ENCODE data around the gene SETD4.

GRCh38 chr21:36005018-36005417, 55.3 kb downstream of the SETD4 start:
- no peak for TF ChIP-seq POLR2A (IDR thresholded peaks at IDR 0.05; ENCODE audit: low read depth, low read length)
- no peak for TF ChIP-seq CTCF (conservative IDR thresholded peaks at IDR 0.05; ENCODE audit: low read depth, low read length)
- no peak for TF ChIP-seq BHLHE40 (IDR thresholded peaks at IDR 0.05; ENCODE audit: low read depth, low read length)
- no peak for TF ChIP-seq RAD21 (IDR thresholded peaks at IDR 0.05; ENCODE audit: low read length)
- no peak for TF ChIP-seq RFX5 (IDR thresholded peaks at IDR 0.05; ENCODE audit: low read depth, low read length)
- TF ChIP-seq USF2 (IDR thresholded peaks at IDR 0.05; ENCODE audit: low read depth, low read length): no peak
- no peak for TF ChIP-seq SMC3 (IDR thresholded peaks at IDR 0.05; ENCODE audit: low read depth, low read length)
- TF ChIP-seq CHD1 (IDR thresholded peaks at IDR 0.05; ENCODE audit: low read depth, low read length): no peak

All from IMR-90 (cell line).